Effector memory CD4-positive, alpha-beta T cell (primary cell): ENCODE results near the gene OPTN.

Experiments used
- DNase-seq, 3 donors: peaks; one replicate each; pipeline ENCODE4 v3.0.0-alpha.2; 2020
- H3K27ac ChIP-seq: 2 replicates; pipeline ENCODE4 v1.7.0; 2013; ENCODE audit warnings: mild to moderate bottlenecking, low read length, moderate library complexity; ENCODE audit not compliant: insufficient read depth, poor library complexity, severe bottlenecking
- H3K27me3 ChIP-seq: replicated peaks from 2 replicates; pipeline ENCODE4 v1.7.0; 2013; ENCODE audit warnings: mild to moderate bottlenecking, low read length; ENCODE audit not compliant: insufficient read depth, control insufficient read depth, poor library complexity, severe bottlenecking
- H3K36me3 ChIP-seq: 2 replicates; pipeline ENCODE4 v1.7.0; 2013; ENCODE audit warnings: mild to moderate bottlenecking, low read length, moderate library complexity; ENCODE audit not compliant: control insufficient read depth, insufficient read depth
- H3K4me1 ChIP-seq: 2 replicates; pipeline ENCODE4 v1.7.0; 2013; ENCODE audit warnings: low read length, mild to moderate bottlenecking; ENCODE audit not compliant: control insufficient read depth, insufficient read depth, poor library complexity, severe bottlenecking
- H3K4me3 ChIP-seq: 2 replicates; pipeline ENCODE4 v1.7.0; 2013; ENCODE audit warnings: low read length, low read depth, mild to moderate bottlenecking; ENCODE audit not compliant: insufficient read depth, poor library complexity, severe bottlenecking
- H3K9me3 ChIP-seq: 2 replicates; pipeline ENCODE4 v1.7.0; 2013; ENCODE audit warnings: mild to moderate bottlenecking, low read length, moderate library complexity; ENCODE audit not compliant: control insufficient read depth

Gene OPTN

DNA sequence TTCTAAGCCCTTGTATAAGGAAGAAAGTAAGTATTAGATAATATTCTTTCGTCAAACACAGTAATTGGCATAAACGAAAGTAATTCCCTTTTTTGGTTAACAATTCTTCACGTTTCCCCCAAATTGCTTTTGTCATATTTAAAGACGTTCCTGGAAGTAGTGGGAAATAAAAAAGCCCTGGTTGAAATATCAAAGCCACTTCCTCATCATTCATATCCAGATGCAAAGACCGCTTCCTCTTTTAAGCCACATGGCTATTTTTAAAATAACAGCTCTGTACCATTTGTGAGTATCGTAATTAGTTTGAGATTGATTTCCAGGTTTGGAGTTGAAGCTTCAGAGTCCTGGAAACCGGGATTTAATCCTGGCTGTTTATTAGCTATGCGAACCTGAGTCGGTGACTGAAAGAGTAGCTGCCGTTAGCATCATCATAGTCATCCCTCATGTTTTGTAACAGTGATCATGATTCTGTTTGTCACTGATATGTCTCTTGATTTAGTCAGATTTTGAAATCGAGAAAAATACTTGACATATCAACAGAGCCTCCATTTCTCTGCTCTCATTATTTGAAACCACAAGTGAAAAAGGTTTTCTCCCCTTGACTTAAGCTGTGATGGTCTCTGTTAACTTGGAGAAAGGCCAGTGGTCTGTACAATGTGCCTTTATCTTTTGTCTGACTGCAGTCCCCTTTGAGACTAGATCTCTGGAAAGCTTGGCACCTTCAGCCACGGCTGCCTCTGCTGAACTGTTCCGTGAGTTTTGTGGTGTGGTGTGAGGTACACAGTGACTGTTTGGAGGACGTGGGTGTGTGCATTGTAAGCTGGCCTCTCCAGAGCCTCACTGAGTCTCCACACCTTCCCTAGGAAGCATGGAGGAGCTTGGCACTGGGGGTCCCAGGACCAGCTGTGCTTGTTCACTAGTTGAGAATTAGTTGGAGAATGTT is 18.1 kb downstream of the OPTN start:
- Histone ChIP-seq H3K9me3 (no peaks in the 10 kb centered on the region), H3K27me3 (no peaks in the 10 kb centered on the region), H3K27ac (no peak overlapping the region), H3K4me3 (no peak overlapping the region), H3K4me1 (no peaks in the 10 kb centered on the region), H3K36me3 (peaks cover 62% of the 10 kb centered on the region)
- no peak for DNase-seq

DNA sequence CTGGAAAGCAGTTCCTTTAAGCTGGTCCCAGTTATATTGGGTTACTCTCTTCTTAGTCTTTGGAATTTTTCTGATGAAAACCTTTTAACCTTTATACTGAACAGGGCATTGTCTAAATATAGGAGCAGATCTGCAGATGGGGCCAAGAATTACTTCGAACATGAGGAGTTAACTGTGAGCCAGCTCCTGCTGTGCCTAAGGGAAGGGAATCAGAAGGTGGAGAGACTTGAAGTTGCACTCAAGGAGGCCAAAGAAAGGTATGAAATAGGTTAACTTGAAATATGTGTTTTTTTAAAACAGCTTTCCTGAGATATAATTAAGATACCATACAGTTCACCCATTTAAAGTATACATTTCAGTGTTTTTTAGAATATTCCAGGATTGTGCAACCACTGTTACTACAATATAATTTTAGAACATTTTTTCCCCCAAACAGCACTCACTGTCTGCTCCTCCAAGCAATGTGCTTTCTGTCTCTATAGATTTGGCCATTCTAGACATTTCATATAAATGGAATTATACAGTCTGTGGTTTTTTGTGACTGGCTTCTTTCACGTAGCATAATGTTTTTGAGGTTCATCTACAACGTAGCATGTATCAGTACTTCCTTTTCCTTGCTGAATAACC is 18.9 kb downstream of the OPTN start:
- DNase-seq, result no peak
- Histone ChIP-seq H3K27me3 (no peaks in the 10 kb centered on the region), H3K4me3 (no peak overlapping the region), H3K27ac (no peak overlapping the region), H3K36me3 (peaks cover 62% of the 10 kb centered on the region), H3K4me1 (no peaks in the 10 kb centered on the region), H3K9me3 (no peaks in the 10 kb centered on the region)

DNA sequence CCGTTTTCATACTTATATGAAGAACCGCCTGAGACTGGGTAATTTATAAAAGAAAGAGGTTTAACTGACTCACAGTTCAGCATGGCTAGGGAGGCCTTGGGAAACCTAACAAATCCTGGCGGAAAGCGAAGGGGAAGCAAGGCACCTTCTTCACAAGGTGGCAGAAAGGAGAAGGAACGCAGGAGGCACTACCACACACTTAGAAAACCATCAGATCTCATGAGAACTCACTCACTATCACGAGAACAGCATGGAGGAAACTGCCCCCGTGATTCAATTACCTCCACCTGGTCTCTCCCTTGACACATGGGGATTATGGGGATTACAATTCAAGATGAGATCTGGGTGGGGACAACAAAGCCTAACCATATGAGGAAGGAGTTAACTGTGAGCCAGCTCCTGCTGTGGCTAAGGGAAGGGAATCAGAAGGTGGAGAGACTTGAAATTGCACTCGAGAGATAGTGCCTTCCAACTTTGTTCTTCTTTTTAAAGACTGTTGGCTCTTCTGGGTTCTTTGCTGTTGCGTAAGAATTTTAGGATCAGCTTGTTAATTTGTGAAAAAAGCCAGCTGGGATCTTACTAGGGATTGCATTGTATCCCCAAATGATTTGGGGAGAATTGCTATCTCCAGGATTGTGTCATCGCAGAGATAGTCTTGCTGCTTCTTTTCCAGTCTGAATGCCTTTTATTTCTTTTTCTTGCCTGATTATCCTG is 21.0 kb downstream of the OPTN start:
- no peak overlapping the region for H3K4me3 ChIP-seq
- no peak for DNase-seq
- no peaks in the 10 kb centered on the region for H3K27me3 ChIP-seq
- H3K27ac ChIP-seq, result no peak overlapping the region
- no peaks in the 10 kb centered on the region for H3K9me3 ChIP-seq
- H3K36me3 ChIP-seq, result peaks cover 73% of the 10 kb centered on the region
- no peaks in the 10 kb centered on the region for H3K4me1 ChIP-seq

DNA sequence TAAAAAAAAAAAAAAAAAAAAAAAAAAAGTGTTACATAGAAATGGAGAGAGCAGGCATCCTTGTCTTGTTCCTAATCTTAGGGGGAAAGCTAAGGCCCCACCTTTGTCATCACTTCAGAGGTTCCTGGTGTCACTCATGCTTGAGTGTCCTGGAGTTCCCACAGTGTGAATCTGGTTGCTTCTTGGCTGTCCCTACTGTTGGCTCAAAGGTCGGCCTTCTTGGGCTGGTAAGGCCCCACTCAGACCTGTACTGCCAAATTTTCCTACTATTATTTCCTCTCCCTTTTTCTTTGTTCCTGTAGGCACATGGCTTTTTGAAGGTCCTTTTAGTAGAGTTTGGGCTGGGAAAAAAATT is 21.5 kb downstream of the OPTN start:
- H3K4me3 ChIP-seq, result no peak overlapping the region
- no peaks in the 10 kb centered on the region for H3K9me3 ChIP-seq
- H3K4me1 ChIP-seq, result no peaks in the 10 kb centered on the region
- no peak overlapping the region for H3K27ac ChIP-seq
- DNase-seq, result no peak
- peaks cover 74% of the 10 kb centered on the region for H3K36me3 ChIP-seq
- no peaks in the 10 kb centered on the region for H3K27me3 ChIP-seq

DNA sequence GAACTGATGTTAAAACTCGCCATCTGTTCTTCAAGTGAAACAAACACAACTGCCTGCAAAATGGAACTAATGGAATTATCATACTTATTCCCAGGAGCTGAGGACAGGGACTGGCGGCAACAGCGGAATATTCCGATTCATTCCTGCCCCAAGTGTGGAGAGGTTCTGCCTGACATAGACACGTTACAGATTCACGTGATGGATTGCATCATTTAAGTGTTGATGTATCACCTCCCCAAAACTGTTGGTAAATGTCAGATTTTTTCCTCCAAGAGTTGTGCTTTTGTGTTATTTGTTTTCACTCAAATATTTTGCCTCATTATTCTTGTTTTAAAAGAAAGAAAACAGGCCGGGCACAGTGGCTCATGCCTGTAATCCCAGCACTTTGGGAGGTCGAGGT is 36.7 kb downstream of the OPTN start:
- H3K4me1 ChIP-seq, result no peaks in the 10 kb centered on the region
- no peak overlapping the region for H3K27ac ChIP-seq
- peaks cover 92% of the 10 kb centered on the region for H3K36me3 ChIP-seq
- DNase-seq, result no peak
- H3K27me3 ChIP-seq, result no peaks in the 10 kb centered on the region
- H3K4me3 ChIP-seq, result no peak overlapping the region
- no peaks in the 10 kb centered on the region for H3K9me3 ChIP-seq

DNA sequence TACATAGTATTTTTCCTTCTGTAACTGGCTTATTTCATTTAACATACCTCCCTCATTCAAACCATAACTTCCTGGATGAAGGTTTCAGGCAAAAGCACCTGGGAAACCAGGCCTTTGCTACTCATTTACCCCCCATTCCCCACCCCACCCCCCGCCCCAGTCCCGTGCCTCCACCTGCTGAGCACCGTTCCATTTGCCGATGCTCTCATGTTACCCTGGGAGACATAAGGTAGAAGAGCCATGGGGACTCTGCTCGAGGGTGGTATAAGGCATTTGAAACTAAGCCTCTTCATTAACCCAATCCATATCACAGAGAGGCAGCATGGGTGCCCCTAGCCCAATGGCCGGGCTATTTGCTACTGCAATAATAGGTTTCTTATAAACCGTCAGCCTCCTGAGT is 39.2 kb downstream of the OPTN start:
- peaks cover 73% of the 10 kb centered on the region for H3K36me3 ChIP-seq
- DNase-seq, result no peak
- no peaks in the 10 kb centered on the region for H3K4me1 ChIP-seq
- H3K27me3 ChIP-seq, result no peaks in the 10 kb centered on the region
- no peaks in the 10 kb centered on the region for H3K9me3 ChIP-seq
- H3K27ac ChIP-seq, result no peak overlapping the region
- no peak overlapping the region for H3K4me3 ChIP-seq

DNA sequence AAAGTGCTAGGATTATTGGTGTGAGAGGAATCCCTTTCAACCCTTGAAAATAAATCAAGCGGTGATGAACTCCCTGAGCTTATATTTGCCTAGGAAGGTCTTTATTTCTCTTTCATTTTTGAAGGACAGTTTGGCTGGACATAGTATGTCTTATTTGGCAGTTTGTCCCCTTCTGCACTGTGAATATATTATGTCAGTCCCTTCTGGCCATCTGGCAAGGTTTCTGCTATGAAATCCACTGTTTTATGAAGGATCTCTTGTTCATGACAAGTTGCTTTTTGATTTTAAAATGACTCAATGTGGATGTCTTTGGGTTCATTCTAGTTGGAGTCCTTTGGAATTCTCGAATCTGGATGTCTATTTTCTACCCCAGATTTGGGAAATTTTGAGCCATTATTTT is 39.7 kb downstream of the OPTN start:
- Histone ChIP-seq H3K27ac (no peak overlapping the region), H3K4me1 (no peaks in the 10 kb centered on the region), H3K9me3 (no peaks in the 10 kb centered on the region), H3K4me3 (no peak overlapping the region), H3K27me3 (no peaks in the 10 kb centered on the region), H3K36me3 (peaks cover 67% of the 10 kb centered on the region)
- DNase-seq, result no peak

DNA sequence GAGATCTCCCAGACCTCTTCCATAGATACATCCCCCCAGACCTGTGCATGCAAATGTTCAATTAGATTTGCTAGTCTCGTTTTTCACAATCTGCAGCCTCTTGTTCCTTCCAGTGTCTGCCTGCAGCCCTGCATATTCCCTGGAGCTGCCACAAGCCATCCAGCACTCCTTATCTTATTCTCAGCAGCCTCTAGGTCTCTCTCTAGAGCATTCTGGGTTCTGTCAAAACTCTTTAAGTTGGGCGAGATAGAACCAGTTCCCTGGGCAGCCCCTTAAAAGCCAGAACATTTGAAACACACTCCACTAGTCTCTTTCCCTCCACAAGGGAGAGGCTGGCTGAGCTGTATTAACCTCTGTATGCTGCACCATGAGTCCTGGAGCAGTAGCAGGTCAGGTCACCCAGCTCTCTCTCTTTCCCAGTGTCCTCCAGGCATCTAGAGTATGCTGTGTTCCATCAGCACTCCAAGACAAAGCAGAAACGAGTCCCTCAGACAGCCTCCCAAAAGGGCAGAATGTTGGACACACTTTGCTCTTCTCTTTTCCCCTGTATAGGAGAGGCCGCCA is 40.7 kb downstream of the OPTN start:
- no peak for DNase-seq
- no peak overlapping the region for H3K27ac ChIP-seq
- H3K9me3 ChIP-seq, result no peaks in the 10 kb centered on the region
- H3K36me3 ChIP-seq, result peaks cover 57% of the 10 kb centered on the region
- no peaks in the 10 kb centered on the region for H3K27me3 ChIP-seq
- no peak overlapping the region for H3K4me3 ChIP-seq
- no peaks in the 10 kb centered on the region for H3K4me1 ChIP-seq

DNA sequence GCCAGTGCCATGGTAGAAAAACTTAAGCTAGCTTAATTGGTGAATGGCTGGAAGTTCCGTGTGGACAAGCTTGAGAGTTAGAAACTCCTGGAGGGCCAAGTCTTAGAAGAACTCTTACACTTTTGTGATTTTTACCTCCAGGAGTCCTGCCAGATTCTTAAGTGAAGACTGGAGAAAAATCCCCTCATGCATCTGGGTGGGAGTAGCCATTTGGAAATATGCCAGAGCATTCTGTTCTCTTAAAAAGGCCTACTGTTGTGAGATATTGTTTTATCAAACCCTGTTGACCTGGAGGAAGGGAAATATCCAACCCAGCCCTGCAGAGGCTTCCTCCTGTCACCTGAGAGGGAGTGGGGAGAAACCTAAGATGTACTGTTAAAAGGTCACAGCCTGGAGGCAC is 43.8 kb downstream of the OPTN start:
- Histone ChIP-seq H3K4me3 (no peak overlapping the region), H3K9me3 (no peaks in the 10 kb centered on the region), H3K27me3 (no peaks in the 10 kb centered on the region), H3K4me1 (no peaks in the 10 kb centered on the region), H3K27ac (no peak overlapping the region), H3K36me3 (peaks cover 32% of the 10 kb centered on the region)
- no peak for DNase-seq

DNA sequence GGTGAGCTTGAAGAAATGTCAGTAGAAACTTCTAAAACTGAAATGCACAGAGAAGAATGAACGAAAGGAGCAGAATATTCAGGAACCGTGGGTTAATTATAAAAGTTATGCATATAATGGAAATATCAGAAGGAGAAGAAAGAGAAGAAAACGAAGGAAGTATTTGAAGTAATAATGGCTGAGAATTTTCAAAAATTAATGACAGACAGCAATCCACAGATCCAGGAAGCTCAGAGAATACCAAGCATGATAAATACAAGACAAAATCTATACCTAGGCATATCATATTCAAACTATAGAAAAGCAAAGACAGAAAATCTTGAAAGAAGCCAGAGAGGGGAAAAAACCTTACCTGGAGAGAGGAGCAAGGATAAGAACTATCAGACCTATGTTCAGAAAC is 44.9 kb downstream of the OPTN start:
- no peak for DNase-seq
- H3K36me3 ChIP-seq, result peaks cover 21% of the 10 kb centered on the region
- no peaks in the 10 kb centered on the region for H3K4me1 ChIP-seq
- H3K4me3 ChIP-seq, result no peak overlapping the region
- H3K27ac ChIP-seq, result no peak overlapping the region
- no peaks in the 10 kb centered on the region for H3K9me3 ChIP-seq
- H3K27me3 ChIP-seq, result no peaks in the 10 kb centered on the region
